NCI-H2196 (cell line): Measurements from ENCODE around the gene TNFRSF12A.

Source experiments
- DNase-seq: peaks from one replicate; lab custom pipeline; 2025; ENCODE audit not compliant: unreplicated experiment; lab: John Stamatoyannopoulos, UW

The TNFRSF12A gene

GRCh38 chr16:3010510-3010909 is 9.7 kb upstream of the TNFRSF12A start:
- no peak for DNase-seq

GRCh38 chr16:3012246-3012645 is 7.9 kb upstream of the TNFRSF12A start:
- DNase-seq, result peak; percentile 83

- DNase-seq, result peak; percentile 51
Observed at GRCh38 chr16:3012828-3013420, 7.2 kb upstream of the TNFRSF12A start, which contains the start of gene CLDN9. CLDN9 (plus strand) TSS chr16:3012923; CDS start chr16:3013363, 440 bp downstream.

- no peak for DNase-seq
Observed at GRCh38 chr16:3013491-3013951, 6.6 kb upstream of the TNFRSF12A start.

- DNase-seq, result no peak
Observed at GRCh38 chr16:3013998-3014690, 6.0 kb upstream of the TNFRSF12A start.

GRCh38 chr16:3014971-3015370 is 5.2 kb upstream of the TNFRSF12A start:
- DNase-seq, result no peak

- no peak for DNase-seq
Observed at GRCh38 chr16:3015865-3016521, 4.2 kb upstream of the TNFRSF12A start.

- no peak for DNase-seq
Observed at GRCh38 chr16:3017344-3017743, 2.8 kb upstream of the TNFRSF12A start.

- peak; percentile 11 for DNase-seq
Observed at GRCh38 chr16:3017794-3018506, 2.2 kb upstream of the TNFRSF12A start, which contains the start of gene CLDN6. CLDN6 (minus strand) TSS chr16:3018183; CDS start chr16:3016021, 2,162 bp downstream.

GRCh38 chr16:3019594-3020246 is 448 bp upstream of the TNFRSF12A start:
- no peak for DNase-seq

- peak; percentile 62 for DNase-seq
Observed at GRCh38 chr16:3020604-3021448, 658 bp downstream of the TNFRSF12A start.

GRCh38 chr16:3021449-3022207 is 1.5 kb downstream of the TNFRSF12A start:
- DNase-seq, result peak; percentile 79

GRCh38 chr16:3022208-3022683 is 2.1 kb downstream of the TNFRSF12A start:
- DNase-seq, result peak; percentile 57

GRCh38 chr16:3022684-3023414 is 2.7 kb downstream of the TNFRSF12A start:
- DNase-seq, result no peak

GRCh38 chr16:3023415-3023668 is 3.2 kb downstream of the TNFRSF12A start:
- peak; percentile 23 for DNase-seq

- peak; percentile 98 for DNase-seq
Observed at GRCh38 chr16:3023669-3024478, 3.7 kb downstream of the TNFRSF12A start, which contains the start of the genes HCFC1R1 and THOC6. HCFC1R1 (minus strand) TSS chr16:3023942; CDS start chr16:3023941, 1 bp downstream. THOC6 (plus strand) TSS chr16:3024035; CDS start chr16:3024327, 292 bp downstream.
